ENCODE measurements around the gene FREY1. TPM values are rescaled to one million over a fixed set of nuclear protein-coding genes. Genes with fewer than 3 reads are reported as not detected.

The FREY1 gene
- total RNA-seq, result 1.5 TPM in 2 replicates

GRCh38 chr11:45906965-45907611, at the start of gene FREY1:
FREY1 (minus strand) TSS chr11:45907271; CDS start chr11:45907245, 26 bp downstream.

GRCh38 chr11:45922425-45923082, 15.5 kb upstream of the FREY1 start, which contains the start of gene LARGE2:
LARGE2 (plus strand) TSS chr11:45922656; CDS start chr11:45922883, 227 bp downstream.

GRCh38 chr11:45917623-45918330, 10.7 kb upstream of the FREY1 start, which contains the start of gene PEX16:
PEX16 (minus strand) TSS chr11:45917877; CDS start chr11:45917811, 66 bp downstream.

DNA sequence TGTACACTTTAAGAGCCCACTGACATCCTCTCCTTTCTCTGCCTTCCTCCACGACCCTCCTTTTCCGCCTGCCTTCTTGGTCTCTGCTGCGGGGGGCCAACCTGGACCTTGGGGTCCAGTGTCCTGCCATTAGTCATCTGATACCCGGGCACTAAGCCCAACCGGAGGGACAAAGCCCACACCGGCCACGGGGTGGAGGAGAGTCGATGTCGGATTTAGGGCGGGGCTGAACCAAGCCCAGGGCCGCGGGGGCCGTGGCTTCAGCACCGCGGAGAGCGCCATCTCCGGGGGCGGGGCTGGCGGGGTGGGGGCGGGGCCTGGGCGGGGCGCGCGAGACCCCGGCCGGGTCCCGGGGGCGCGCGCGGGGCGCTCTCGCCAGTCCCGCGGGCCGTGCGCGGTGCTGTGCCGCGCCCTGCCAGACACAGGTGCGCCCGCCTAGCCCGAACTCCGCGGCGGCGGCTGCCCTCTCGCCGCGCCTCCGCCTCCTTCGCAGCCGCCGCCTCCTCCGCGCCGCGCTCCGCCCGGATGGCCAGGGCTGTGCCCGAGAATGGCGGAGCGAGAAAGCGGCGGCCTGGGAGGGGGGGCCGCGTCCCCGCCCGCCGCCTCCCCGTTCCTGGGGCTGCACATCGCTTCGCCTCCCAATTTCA, 21.7 kb downstream of the FREY1 start, which contains the start of gene MAPK8IP1:
MAPK8IP1 (plus strand) TSS at position 378 of the 647 bp plus-strand sequence; CDS start at position 548, 170 bp downstream.

Other genes with a start within 250 kb of the FREY1 start
- gene CHST1, start 241.6 kb downstream of the FREY1 start, total RNA-seq, result 0.73 and 1.8 TPM in 2 replicates
- 11.5 and 12.8 TPM in 2 replicates for gene SLC35C1, start 102.1 kb downstream of the FREY1 start, total RNA-seq
- 28.9 and 32.4 TPM in 2 replicates for gene CRY2, start 59.8 kb downstream of the FREY1 start, total RNA-seq
- gene MAPK8IP1, start 21.6 kb downstream of the FREY1 start, total RNA-seq, result 5.5 and 9.2 TPM in 2 replicates
- gene PEX16, start 10.6 kb upstream of the FREY1 start, total RNA-seq, result 20.1 and 21.6 TPM in 2 replicates
- 0.16 TPM in 1 of 2 replicates, not detected in the other for gene LARGE2, start 15.4 kb upstream of the FREY1 start, total RNA-seq
- 19.4 and 22.6 TPM in 2 replicates for gene PHF21A, start 214.2 kb upstream of the FREY1 start, total RNA-seq